K562 (cell line): ENCODE measurements around the gene CEACAM5.

Source experiments
- MCM7 ChIP-seq, 2 experiments: fragments of 450-650 bp; IDR thresholded peaks; 2 replicates each; pipeline ENCODE4 v1.6.1; 2016 to 2018
- MIER1 ChIP-seq: fragments of 450-650 bp; IDR thresholded peaks from 2 replicates; pipeline ENCODE4 v1.6.1; 2016; ENCODE audit warnings: antibody characterized with exemption, mild to moderate bottlenecking, low read depth
- POLR2A ChIP-seq: fragments of 450-650 bp; conservative IDR thresholded peaks from 2 replicates; pipeline ENCODE4 v1.6.1; 2016
- POLR2AphosphoS2 ChIP-seq: IDR thresholded peaks from 2 replicates; pipeline ENCODE4 v1.6.1; 2012; ENCODE audit warnings: low read length, improper control_type of control experiment
- SMAD1 ChIP-seq: fragments of 150-350 bp; IDR thresholded peaks from 2 replicates; pipeline ENCODE4 v1.6.1; 2014; ENCODE audit warnings: low read length, low read depth; ENCODE audit not compliant: partially characterized antibody

DNA sequence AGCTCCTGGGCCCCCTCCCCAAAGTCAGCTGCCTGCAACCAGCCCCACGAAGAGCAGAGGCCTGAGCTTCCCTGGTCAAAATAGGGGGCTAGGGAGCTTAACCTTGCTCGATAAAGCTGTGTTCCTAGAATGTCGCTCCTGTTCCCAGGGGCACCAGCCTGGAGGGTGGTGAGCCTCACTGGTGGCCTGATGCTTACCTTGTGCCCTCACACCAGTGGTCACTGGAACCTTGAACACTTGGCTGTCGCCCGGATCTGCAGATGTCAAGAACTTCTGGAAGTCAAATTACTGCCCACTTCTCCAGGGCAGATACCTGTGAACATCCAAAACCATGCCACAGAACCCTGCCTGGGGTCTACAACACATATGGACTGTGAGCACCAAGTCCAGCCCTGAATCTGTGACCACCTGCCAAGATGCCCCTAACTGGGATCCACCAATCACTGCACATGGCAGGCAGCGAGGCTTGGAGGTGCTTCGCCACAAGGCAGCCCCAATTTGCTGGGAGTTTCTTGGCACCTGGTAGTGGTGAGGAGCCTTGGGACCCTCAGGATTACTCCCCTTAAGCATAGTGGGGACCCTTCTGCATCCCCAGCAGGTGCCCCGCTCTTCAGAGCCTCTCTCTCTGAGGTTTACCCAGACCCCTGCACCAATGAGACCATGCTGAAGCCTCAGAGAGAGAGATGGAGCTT lies 4.7 kb upstream of the CEACAM5 start:
- TF ChIP-seq SMAD1 (no peak), MCM7 (IDR thresholded peaks at IDR 0.05) (no peak), POLR2AphosphoS2 (no peak), MIER1 (no peak), POLR2A (no peak)
